Natural killer cell treated with Interleukin-12 subunit alpha and Interleukin-12 subunit beta and Interleukin-15 and Interleukin-18, amount 100 ng/mL, for 72 hours (primary cell): ENCODE measurements around the gene ATG2B. TPM values are rescaled to one million over a fixed set of nuclear protein-coding genes. Genes with fewer than 3 reads are reported as not detected.
A peak's percentile ranks its signal among the peaks of the same experiment; 100 is the strongest.

Source experiments
- ATAC-seq, 2 donors: fragments of 150-1000 bp; cut with Tn5 transposase in 1 of 2; sonication (Bioruptor Pico), chemical (Tn5 transposase) in 1 of 2; 2 replicates each; pipeline ENCODE4 v1.10.0; 2021
- DNase-seq: peaks from one replicate; pipeline ENCODE4 v3.0.0; 2022; ENCODE audit warnings: low spot score
- H3K27ac Mint-ChIP-seq, 2 donors: 1 replicate in 1 of 2; 2 replicates in 1 of 2; pipeline ENCODE4 v1.8.0; 2022; ENCODE audit warnings: mixed read lengths in 2 of 2, mild to moderate bottlenecking in 1 of 2, moderate library complexity in 1 of 2
- H3K27me3 Mint-ChIP-seq, 2 donors: 1 replicate in 1 of 2; 2 replicates in 1 of 2; pipeline ENCODE4 v1.8.0; 2022; ENCODE audit warnings: mixed read lengths in 2 of 2
- H3K36me3 Mint-ChIP-seq: one replicate; pipeline ENCODE4 v1.8.0; 2022; ENCODE audit warnings: mixed read lengths
- H3K4me1 Mint-ChIP-seq, 2 donors: 1 replicate in 1 of 2; 2 replicates in 1 of 2; pipeline ENCODE4 v1.8.0; 2022; ENCODE audit warnings: low read depth in 2 of 2, mixed read lengths in 2 of 2, mild to moderate bottlenecking in 1 of 2
- H3K4me3 Mint-ChIP-seq: one replicate; pipeline ENCODE4 v1.8.0; 2022; ENCODE audit warnings: mixed read lengths
- H3K9me3 Mint-ChIP-seq: 2 replicates; pipeline ENCODE4 v1.8.0; 2022; ENCODE audit warnings: mixed read lengths
- total RNA-seq, 2 donors: library from RNA; stranded (reverse); gene quantifications; one replicate each; pipeline ENCODE4 v1.2.3, GENCODE V29; 2022

Gene ATG2B
- total RNA-seq, 2 donors from 2014 or later, result 19.1 to 31.8 TPM

DNA sequence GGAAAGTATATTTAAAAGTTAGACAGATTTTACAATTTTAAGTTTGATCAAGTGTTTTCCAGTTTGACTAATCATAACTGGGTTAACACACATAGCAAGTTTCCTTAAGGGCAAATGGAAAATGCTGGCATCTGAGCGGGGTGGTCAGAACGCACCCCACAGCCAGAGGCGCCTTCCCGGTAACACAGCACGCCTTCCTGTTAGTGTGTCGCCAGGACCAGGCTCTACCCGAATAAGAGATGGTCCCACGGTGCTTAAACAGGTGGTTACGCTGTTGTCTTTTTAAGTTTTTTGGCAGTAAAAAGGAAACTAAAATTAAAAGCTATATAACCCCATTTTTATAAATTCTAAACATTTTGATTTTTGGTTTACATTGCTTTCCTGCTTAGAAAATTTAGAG is 79.1 kb downstream of the ATG2B start:
- H3K4me1 Mint-ChIP-seq, result peaks cover 0 to 3% of the 10 kb centered on the region in 2 donors
- no peak overlapping the region for H3K4me3 Mint-ChIP-seq
- no peak for ATAC-seq
- H3K9me3 Mint-ChIP-seq, result no peaks in the 10 kb centered on the region
- no peak for DNase-seq
- peak overlapping the region in 1 of 2 donors; percentile 37 for H3K27ac Mint-ChIP-seq
- H3K27me3 Mint-ChIP-seq, result no peaks in the 10 kb centered on the region
- peaks cover 12% of the 10 kb centered on the region for H3K36me3 Mint-ChIP-seq

DNA sequence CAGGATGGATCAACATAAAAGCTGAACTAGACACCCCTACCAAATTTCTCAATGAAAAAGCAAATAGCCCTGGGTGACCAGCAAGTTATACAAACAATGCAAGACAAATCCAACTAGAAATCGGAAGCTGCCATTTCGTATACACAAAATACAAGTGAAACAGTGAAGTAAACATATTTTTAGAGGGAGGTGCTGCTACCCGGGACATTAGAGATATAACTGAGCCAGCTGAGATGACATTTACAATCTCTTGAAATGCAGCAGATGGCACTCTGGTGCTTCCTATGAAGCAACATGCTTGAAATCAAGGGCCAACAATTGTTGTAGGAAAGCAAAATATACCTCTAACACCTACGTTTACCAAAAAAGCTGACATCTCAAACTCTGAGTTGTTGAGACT is 81.7 kb downstream of the ATG2B start:
- DNase-seq, result no peak
- no peaks in the 10 kb centered on the region for H3K27me3 Mint-ChIP-seq

DNA sequence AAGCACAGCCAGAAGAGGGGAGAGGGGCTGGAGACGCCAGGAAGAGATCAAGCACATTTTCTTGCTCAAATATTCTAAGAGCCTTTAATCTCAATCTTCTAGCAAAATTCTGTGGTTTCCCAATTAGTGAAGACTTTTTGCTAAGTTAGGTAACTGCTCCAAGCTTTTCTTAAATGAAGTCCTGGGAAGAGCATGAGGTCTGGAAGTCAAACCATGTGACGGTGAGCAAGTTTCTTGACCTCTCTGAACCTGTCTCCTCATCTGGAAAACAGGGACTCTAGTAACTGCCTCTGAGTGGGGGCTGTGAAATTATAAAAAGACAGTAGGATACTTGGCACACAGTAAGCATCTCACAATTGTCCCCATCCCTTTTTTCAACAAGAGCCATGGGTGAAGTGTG is 83.0 kb downstream of the ATG2B start:
- no peak overlapping the region for H3K4me3 Mint-ChIP-seq
- H3K36me3 Mint-ChIP-seq, result no peaks in the 10 kb centered on the region
- no peaks in the 10 kb centered on the region for H3K27me3 Mint-ChIP-seq
- H3K27ac Mint-ChIP-seq, result no peak overlapping the region
- DNase-seq, result no peak
- H3K4me1 Mint-ChIP-seq, result peaks cover 0 to 3% of the 10 kb centered on the region in 2 donors
- H3K9me3 Mint-ChIP-seq, result no peaks in the 10 kb centered on the region
- ATAC-seq, result no peak

More for the DNA sequence above, 81.7 kb downstream of the ATG2B start:
- Mint-ChIP-seq H3K9me3 (no peaks in the 10 kb centered on the region), H3K27ac (no peak overlapping the region), H3K36me3 (peaks cover 7% of the 10 kb centered on the region), H3K4me3 (no peak overlapping the region), H3K4me1 (peaks cover 0 to 3% of the 10 kb centered on the region in 2 donors)
- no peak for ATAC-seq

DNA sequence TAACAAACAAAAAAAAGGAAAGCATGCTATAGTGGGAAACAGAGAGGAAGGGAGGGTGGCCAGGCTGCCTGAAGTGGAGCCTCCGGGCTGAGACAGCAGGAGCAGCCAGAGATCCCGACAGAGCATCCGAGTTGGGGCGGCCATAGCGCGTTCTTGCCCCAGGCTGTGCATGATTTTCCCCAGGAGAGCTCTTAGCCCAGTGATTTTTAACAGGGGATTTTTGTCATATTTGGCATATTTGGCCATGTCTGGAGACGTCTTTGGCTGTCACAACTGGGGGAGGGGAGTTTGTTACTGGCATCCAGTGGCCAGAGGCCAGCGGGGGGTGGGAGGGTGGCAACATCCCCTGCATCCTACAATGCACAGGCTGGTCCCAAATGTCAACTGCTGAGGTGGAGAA is 83.6 kb downstream of the ATG2B start:
- H3K9me3 Mint-ChIP-seq, result no peaks in the 10 kb centered on the region
- no peaks in the 10 kb centered on the region for H3K4me1 Mint-ChIP-seq
- no peaks in the 10 kb centered on the region for H3K36me3 Mint-ChIP-seq
- H3K27me3 Mint-ChIP-seq, result no peaks in the 10 kb centered on the region
- DNase-seq (no peak), ATAC-seq (no peak)
- no peak overlapping the region for H3K27ac Mint-ChIP-seq
- no peak overlapping the region for H3K4me3 Mint-ChIP-seq

DNA sequence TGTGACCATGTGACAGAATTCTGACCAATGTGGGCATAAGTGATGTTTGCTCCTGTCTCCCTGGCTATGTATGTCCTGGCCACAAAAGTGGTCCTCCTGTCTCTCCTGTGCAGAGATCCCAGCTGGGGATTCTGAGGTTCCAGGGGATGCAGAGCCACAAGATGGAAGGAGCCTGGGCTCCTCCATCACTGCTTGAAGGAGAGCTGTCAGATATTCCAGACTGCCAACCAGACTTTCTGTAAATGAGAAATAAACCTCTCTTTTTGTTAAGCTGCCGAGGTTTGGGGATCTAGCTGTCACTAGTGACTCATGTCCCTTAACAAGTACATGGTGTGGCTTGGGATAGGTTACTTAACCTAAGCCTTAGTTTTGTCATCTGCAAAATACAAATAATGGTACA is 85.3 kb downstream of the ATG2B start:
- H3K36me3 Mint-ChIP-seq, result no peaks in the 10 kb centered on the region
- no peak overlapping the region for H3K4me3 Mint-ChIP-seq
- H3K9me3 Mint-ChIP-seq, result no peaks in the 10 kb centered on the region
- DNase-seq, result no peak
- H3K4me1 Mint-ChIP-seq, result peaks cover 0 to 3% of the 10 kb centered on the region in 2 donors
- no peak for ATAC-seq
- no peak overlapping the region for H3K27ac Mint-ChIP-seq
- H3K27me3 Mint-ChIP-seq, result peaks cover 0 to 2% of the 10 kb centered on the region in 2 donors

DNA sequence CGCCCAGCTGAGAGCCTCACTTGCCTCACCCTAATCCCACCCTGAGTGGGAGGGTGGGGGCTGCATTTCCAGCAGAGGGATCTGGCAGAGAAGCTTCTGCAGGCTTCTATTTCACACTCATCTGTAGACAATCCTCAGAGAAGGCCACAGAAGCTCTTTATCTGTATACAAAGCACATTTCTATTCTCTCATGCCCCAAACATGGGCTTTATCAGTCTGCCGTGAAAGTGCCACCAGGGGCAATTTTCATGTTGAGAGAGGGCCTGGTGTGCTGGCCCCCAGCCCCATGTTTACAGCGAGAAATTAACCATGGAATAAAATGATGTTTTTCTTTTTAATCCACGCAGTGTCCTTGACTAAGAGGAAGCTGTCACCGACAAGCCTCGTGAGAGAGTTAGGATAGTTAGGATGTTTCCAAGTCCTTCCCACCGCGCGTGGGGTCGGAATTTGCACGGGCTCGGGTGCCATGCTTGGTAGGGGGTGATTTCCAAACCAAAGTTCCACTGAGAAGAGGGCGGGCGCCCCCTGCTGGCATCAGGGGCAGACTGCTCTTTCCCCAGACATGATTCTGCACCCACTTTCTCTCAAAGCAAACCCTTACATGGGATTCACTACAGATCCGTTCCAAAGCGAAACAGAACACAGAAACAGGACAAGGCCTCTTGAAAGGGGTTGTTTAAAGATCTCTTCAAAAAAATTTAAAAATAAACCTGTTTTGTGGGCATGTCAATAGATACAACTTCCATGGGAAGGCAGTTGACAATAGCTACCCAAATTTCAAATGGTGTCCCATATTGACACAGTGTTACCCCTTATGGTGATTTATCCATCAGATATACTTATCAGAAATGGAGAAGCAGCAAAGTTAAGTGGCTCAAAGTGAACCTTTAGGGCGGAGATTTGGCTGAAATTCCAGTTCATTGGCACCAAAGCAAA is 87.7 kb downstream of the ATG2B start:
- Mint-ChIP-seq H3K36me3 (no peaks in the 10 kb centered on the region), H3K27me3 (peaks cover 0 to 2% of the 10 kb centered on the region in 2 donors), H3K9me3 (no peaks in the 10 kb centered on the region), H3K4me1 (peaks cover 0 to 3% of the 10 kb centered on the region in 2 donors), H3K4me3 (no peak overlapping the region), H3K27ac (no peak overlapping the region)
- ATAC-seq (no peak), DNase-seq (no peak)

DNA sequence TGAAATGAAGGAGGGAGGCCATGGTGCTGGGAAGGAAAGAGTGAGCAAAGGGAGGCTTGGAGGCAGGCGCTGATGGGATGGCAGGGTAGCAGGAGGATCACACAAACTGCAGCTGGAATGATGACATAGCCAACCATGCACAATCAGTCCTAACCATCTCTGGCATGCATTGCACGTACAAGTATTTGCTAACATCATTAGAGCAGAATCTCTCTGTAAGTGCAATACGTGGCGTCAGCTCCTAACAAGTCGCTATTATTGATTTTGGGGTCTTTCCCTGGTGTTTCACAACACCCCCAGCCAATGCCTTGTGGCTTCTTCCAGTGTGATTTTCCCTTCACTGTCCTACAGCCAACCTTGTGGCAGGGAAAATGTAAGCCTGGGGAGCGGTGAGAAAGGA is 88.6 kb downstream of the ATG2B start:
- H3K9me3 Mint-ChIP-seq, result no peaks in the 10 kb centered on the region
- H3K27me3 Mint-ChIP-seq, result peaks cover 0 to 2% of the 10 kb centered on the region in 2 donors
- peaks cover 0 to 3% of the 10 kb centered on the region in 2 donors for H3K4me1 Mint-ChIP-seq
- no peak overlapping the region for H3K27ac Mint-ChIP-seq
- H3K36me3 Mint-ChIP-seq, result no peaks in the 10 kb centered on the region
- no peak for DNase-seq
- H3K4me3 Mint-ChIP-seq, result no peak overlapping the region
- no peak for ATAC-seq

DNA sequence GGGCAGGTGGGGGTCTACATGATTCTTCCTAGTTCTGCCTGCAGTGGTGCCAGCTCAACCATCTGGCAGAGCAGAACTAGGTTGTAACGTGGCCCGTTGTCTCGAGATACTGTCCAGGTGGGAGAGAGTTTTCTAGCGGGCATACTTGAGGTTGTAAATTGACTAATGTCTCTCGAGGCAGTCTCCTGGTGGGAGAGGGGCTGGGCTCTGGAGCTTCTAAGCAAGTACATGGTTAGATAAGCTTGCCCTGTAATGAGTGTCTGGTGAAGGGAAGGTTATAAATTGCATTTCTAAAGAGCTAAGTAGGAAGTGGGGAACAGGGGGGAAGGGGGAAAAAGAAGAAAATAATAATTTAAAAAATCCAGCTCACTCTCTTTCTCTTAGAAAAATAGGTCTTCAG is 89.0 kb downstream of the ATG2B start:
- DNase-seq (no peak), ATAC-seq (no peak)
- no peak overlapping the region for H3K27ac Mint-ChIP-seq
- H3K4me1 Mint-ChIP-seq, result peaks cover 0 to 3% of the 10 kb centered on the region in 2 donors
- H3K36me3 Mint-ChIP-seq, result no peaks in the 10 kb centered on the region
- H3K4me3 Mint-ChIP-seq, result no peak overlapping the region
- H3K9me3 Mint-ChIP-seq, result no peaks in the 10 kb centered on the region
- H3K27me3 Mint-ChIP-seq, result peaks cover 0 to 2% of the 10 kb centered on the region in 2 donors

DNA sequence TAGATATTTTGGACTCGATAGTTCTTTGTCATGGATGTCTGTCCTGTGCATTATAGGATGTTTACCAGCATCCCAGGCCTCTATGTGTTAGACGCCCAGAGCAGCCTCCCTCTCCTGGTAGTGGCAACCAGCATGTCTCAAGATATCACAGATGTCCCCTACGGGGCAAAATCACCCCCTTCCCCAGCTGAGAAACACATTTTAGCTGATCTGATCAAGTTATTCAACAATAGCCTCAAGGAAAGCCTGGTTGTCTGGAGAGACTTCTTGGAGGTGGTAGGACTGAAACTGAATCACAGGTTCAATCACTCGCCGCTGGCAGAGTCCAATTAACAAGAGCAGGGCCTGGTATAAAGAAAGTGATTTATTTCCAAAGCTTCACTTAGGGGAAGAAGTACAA is 89.5 kb downstream of the ATG2B start:
- Mint-ChIP-seq H3K36me3 (no peaks in the 10 kb centered on the region), H3K4me1 (peaks cover 0 to 3% of the 10 kb centered on the region in 2 donors), H3K9me3 (no peaks in the 10 kb centered on the region), H3K27ac (no peak overlapping the region), H3K27me3 (peaks cover 0 to 2% of the 10 kb centered on the region in 2 donors), H3K4me3 (no peak overlapping the region)
- ATAC-seq (no peak), DNase-seq (no peak)

DNA sequence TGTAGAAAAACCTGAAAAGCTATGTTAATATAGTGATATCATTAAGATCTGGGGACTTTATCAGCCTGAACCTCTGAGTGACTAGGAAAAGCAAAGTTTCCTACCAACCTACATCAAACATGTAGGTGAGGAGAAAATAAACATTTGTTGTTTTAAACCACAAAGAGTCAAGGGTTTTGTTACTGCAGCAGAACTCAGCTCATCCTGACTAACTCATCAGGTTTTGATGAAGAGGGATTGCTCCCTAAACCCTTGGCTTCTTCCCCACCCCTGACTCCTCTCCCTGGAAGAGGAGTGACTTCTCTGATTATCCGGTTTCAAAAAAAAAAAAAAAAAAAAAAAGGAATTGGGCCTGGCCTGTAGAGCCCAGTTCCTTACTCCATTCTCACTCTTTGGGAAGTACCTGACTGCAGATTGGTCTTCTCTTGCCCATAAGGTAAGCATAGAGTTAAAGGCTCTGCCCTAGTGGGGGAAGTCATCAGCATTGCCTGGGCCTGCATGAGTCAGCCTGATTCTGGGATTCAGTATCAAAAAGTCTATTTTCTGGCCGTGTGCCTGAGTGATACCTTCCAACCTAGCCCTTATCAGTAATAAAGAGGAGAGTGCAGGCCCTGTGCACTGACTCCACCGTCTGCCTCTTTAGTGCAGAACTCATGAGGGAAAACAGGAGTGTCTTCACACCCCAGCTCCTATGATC is 90.2 kb downstream of the ATG2B start:
- Mint-ChIP-seq H3K4me3 (no peak overlapping the region), H3K9me3 (no peaks in the 10 kb centered on the region), H3K4me1 (peaks cover 0 to 3% of the 10 kb centered on the region in 2 donors), H3K36me3 (no peaks in the 10 kb centered on the region), H3K27ac (no peak overlapping the region), H3K27me3 (peaks cover 0 to 2% of the 10 kb centered on the region in 2 donors)
- no peak for DNase-seq
- ATAC-seq, result no peak

DNA sequence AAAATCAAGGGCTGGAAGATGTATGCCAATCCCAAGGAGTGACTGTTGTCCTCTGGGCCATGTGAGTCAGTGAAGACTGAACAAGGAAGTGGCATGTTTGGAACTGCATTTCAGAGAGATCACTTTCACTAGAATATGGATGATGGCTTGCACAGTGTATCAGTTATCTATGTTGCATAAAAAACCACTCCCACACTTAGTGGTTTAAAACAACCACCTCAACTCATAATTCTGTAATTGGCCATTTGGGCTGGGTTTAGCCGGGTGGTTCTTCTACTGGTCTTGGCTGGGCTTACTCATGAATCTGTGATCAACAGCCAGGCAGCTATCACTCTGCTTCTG is 91.7 kb downstream of the ATG2B start:
- H3K27ac Mint-ChIP-seq, result no peak overlapping the region
- no peaks in the 10 kb centered on the region for H3K36me3 Mint-ChIP-seq
- peaks cover 6 to 8% of the 10 kb centered on the region in 2 donors for H3K27me3 Mint-ChIP-seq
- ATAC-seq (no peak), DNase-seq (no peak)
- no peak overlapping the region for H3K4me3 Mint-ChIP-seq
- peaks cover 0 to 6% of the 10 kb centered on the region in 2 donors for H3K4me1 Mint-ChIP-seq
- H3K9me3 Mint-ChIP-seq, result no peaks in the 10 kb centered on the region

DNA sequence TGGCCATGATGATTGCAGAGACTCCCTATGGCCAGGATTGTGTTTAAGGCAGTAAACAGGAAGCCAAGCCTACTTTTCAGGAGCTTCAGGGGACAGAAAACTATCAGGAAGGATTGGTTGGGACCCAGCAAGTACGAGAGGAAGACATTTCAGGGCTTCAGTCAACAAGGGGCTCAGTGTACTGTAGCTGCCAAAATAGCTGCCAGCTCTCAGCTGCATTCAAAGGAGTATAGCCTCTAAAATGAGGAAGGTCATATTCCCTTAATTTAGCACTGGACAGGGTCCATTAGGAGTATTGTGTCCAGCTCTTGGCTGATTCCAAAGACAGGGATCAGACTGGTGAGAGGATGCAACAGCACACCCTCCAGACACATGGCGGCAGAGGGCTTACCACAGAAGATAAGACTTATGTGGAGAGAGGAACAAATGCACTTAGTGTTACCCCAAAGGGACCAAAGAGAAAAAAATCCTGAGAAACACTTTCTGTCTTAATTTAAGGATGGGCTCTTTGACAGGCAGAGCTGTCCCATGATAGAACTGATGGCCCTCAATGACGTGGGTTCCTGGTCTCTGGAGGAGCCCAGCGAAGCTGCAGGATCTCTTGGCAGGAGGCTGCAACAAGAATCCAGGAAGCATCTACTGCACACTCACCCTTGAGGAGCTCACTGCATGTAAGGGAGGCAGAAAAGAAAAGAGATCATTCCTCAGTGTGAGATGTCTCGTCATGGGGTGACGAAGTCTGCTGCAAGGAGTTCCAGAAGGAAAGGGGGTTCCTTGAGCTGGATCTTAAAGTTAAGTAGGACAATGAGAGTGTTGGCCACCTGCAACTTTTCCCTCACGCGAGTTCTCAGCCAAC is 92.3 kb downstream of the ATG2B start:
- peaks cover 0 to 6% of the 10 kb centered on the region in 2 donors for H3K4me1 Mint-ChIP-seq

DNA sequence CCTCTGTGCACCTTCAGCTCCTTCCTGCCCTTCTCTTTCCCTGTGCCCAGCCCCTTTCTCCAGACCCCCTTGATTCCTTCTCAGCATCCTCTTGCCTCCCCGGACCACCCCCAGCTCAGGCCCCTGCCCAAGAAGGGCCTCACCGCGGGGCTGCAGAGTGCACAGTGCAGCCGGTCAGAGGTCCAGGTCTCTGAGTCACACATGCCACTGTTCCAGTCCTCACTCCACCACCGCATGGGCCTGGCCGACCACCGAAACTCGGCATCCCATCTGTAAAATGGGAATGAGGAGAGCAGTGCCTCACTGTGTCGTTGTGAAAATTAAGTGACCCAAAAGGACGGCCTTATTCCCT is 93.8 kb downstream of the ATG2B start:
- Mint-ChIP-seq H3K27me3 (peaks cover 6 to 16% of the 10 kb centered on the region in 2 donors), H3K4me1 (peaks cover 0 to 6% of the 10 kb centered on the region in 2 donors), H3K4me3 (no peak overlapping the region), H3K36me3 (no peaks in the 10 kb centered on the region), H3K9me3 (no peaks in the 10 kb centered on the region), H3K27ac (no peak overlapping the region)
- ATAC-seq, result no peak
- DNase-seq, result no peak

More for the DNA sequence above, 92.3 kb downstream of the ATG2B start:
- no peak for DNase-seq
- no peaks in the 10 kb centered on the region for H3K9me3 Mint-ChIP-seq
- H3K36me3 Mint-ChIP-seq, result no peaks in the 10 kb centered on the region
- no peak for ATAC-seq
- H3K27ac Mint-ChIP-seq, result no peak overlapping the region
- H3K4me3 Mint-ChIP-seq, result no peak overlapping the region
- peaks cover 6 to 14% of the 10 kb centered on the region in 2 donors for H3K27me3 Mint-ChIP-seq
